Activated CD8-positive, alpha-beta memory T cell treated with anti-CD3 and anti-CD28 coated beads for 1 hour (primary cell): ENCODE measurements around the gene SLC29A2.
A peak's percentile ranks its signal among the peaks of the same experiment; 100 is the strongest.
"Not testable (repeated sequence)": the region's sequence is repeated elsewhere in the genome, so short reads cannot be mapped to it uniquely, and the experiment has no call there.

ENCODE experiments used
- DNase-seq, 2 donors: peaks; one replicate each; pipeline ENCODE4 v3.0.0-alpha.2; 2020; ENCODE audit warnings: low read depth in 1 of 2; ENCODE audit errors: extremely low read depth in 1 of 2

SLC29A2 gene

GRCh38 chr11:66350560-66351235, 20.9 kb downstream of the SLC29A2 start:
- not testable (repeated sequence) for DNase-seq

GRCh38 chr11:66349084-66349386, 22.5 kb downstream of the SLC29A2 start:
- no peak for DNase-seq

GRCh38 chr11:66347425-66348276, 23.9 kb downstream of the SLC29A2 start, which contains the start of gene B4GAT1:
Gene B4GAT1 (minus strand): TSS chr11:66347629. CDS start chr11:66347545, 84 bp downstream.
- peak; percentile 48 to 57 for DNase-seq

- no peak for DNase-seq
Observed at GRCh38 chr11:66346476-66347424, 24.8 kb downstream of the SLC29A2 start.

GRCh38 chr11:66345316-66345649, 26.3 kb downstream of the SLC29A2 start:
- no peak for DNase-seq

- peak; percentile 91 to 96 for DNase-seq
Observed at GRCh38 chr11:66344550-66345315, 26.8 kb downstream of the SLC29A2 start, which contains the start of gene BRMS1. Gene BRMS1 (minus strand): TSS chr11:66345104. CDS start chr11:66342234, 2,870 bp downstream.

- no peak for DNase-seq
Observed at GRCh38 chr11:66343176-66343575, 28.4 kb downstream of the SLC29A2 start.

GRCh38 chr11:66341502-66342126, 29.9 kb downstream of the SLC29A2 start:
- no peak for DNase-seq

GRCh38 chr11:66340596-66341501, 30.7 kb downstream of the SLC29A2 start:
- no peak for DNase-seq

- no peak for DNase-seq
Observed at GRCh38 chr11:66339686-66340483, 31.7 kb downstream of the SLC29A2 start.

- DNase-seq = no peak
Observed at GRCh38 chr11:66339162-66339675, 32.3 kb downstream of the SLC29A2 start.

- no peak for DNase-seq
Observed at GRCh38 chr11:66338276-66339161, 33.0 kb downstream of the SLC29A2 start.

GRCh38 chr11:66337103-66337899, 34.3 kb downstream of the SLC29A2 start:
- no peak for DNase-seq

- DNase-seq = no peak
Observed at GRCh38 chr11:66336234-66337102, 35.1 kb downstream of the SLC29A2 start, which contains the start of gene RIN1. Gene RIN1 (minus strand): TSS chr11:66336434. CDS start chr11:66336402, 32 bp downstream.
